Mesendoderm (in vitro differentiated cells): ENCODE results near the gene IGBP1.
A peak's percentile ranks its signal among the peaks of the same experiment; 100 is the strongest.

Source experiments
- DNase-seq: peaks from one replicate; pipeline ENCODE4 v3.0.0; 2013
- H2AK5ac ChIP-seq: 2 replicates; pipeline ENCODE4 v1.6.1; 2013; ENCODE audit warnings: low read length, inconsistent platforms
- H2BK120ac ChIP-seq: 2 replicates; pipeline ENCODE4 v1.6.1; 2013; ENCODE audit warnings: low read depth, mild to moderate bottlenecking, low read length, moderate library complexity, mixed read lengths
- H2BK15ac ChIP-seq: replicated peaks from 2 replicates; pipeline ENCODE4 v1.6.1; 2013; ENCODE audit warnings: low read depth, mild to moderate bottlenecking, moderate library complexity
- H2BK5ac ChIP-seq: 2 replicates; pipeline ENCODE4 v1.6.1; 2013; ENCODE audit warnings: low read length, inconsistent platforms
- H3K18ac ChIP-seq: 2 replicates; pipeline ENCODE4 v1.6.1; 2013; ENCODE audit warnings: mild to moderate bottlenecking, low read length, mixed read lengths
- H3K23ac ChIP-seq: one replicate; pipeline ENCODE4 v1.6.1; 2013; ENCODE audit warnings: low read length
- H3K27ac ChIP-seq: 2 replicates; pipeline ENCODE4 v1.5.1; 2013; ENCODE audit warnings: low read depth, mild to moderate bottlenecking, inconsistent platforms, low read length, moderate library complexity
- H3K27me3 ChIP-seq: 2 replicates; pipeline ENCODE4 v1.6.1; 2013; ENCODE audit warnings: low read length, control low read depth, mild to moderate bottlenecking, inconsistent platforms; ENCODE audit not compliant: insufficient read depth, poor library complexity
- H3K36me3 ChIP-seq: 2 replicates; pipeline ENCODE4 v1.6.1; 2013; ENCODE audit warnings: low read length, inconsistent platforms; ENCODE audit not compliant: control insufficient read depth, insufficient read depth
- H3K4ac ChIP-seq: one replicate; pipeline ENCODE4 v1.6.1; 2013; ENCODE audit warnings: low read depth, mild to moderate bottlenecking, low read length, moderate library complexity
- H3K4me1 ChIP-seq: 2 replicates; pipeline ENCODE4 v1.6.1; 2013; ENCODE audit warnings: low read depth, low read length, inconsistent platforms; ENCODE audit not compliant: control insufficient read depth
- H3K4me2 ChIP-seq: 2 replicates; pipeline ENCODE4 v1.6.1; 2013; ENCODE audit warnings: low read length
- H3K4me3 ChIP-seq: 2 replicates; pipeline ENCODE4 v1.5.1; 2013; ENCODE audit warnings: mild to moderate bottlenecking, low read length
- H3K56ac ChIP-seq: one replicate; pipeline ENCODE4 v1.6.1; 2013; ENCODE audit warnings: low read length
- H3K79me1 ChIP-seq: 2 replicates; pipeline ENCODE4 v1.6.1; 2013; ENCODE audit warnings: low read length, inconsistent platforms
- H3K79me2 ChIP-seq: 2 replicates; pipeline ENCODE4 v1.6.1; 2013; ENCODE audit warnings: mild to moderate bottlenecking, low read length; ENCODE audit not compliant: control insufficient read depth, insufficient read depth
- H3K9ac ChIP-seq: 2 replicates; pipeline ENCODE4 v1.6.1; 2013; ENCODE audit warnings: low read length, inconsistent platforms
- H4K5ac ChIP-seq: one replicate; pipeline ENCODE4 v1.6.1; 2013; ENCODE audit warnings: low read length
- H4K8ac ChIP-seq: one replicate; pipeline ENCODE4 v1.6.1; 2013; ENCODE audit warnings: low read depth, mild to moderate bottlenecking, control low read depth, low read length, moderate library complexity
- WGBS: extraction: QIAGEN DNeasy Blood & Tissue Kit; methylation state at CpG from one replicate; pipeline ENCODE4 v1.1.7; 2013; ENCODE audit warnings: low lambda C conversion rate, missing lambda C conversion rate; ENCODE audit not compliant: insufficient coverage; ENCODE audit errors: extremely low coverage; 5-methylcytosine and 5-hydroxymethylcytosine counted together

The IGBP1 gene

GRCh38 chrX:70138622-70139021, 5.4 kb downstream of the IGBP1 start:
- Histone ChIP-seq H2BK15ac (no peak overlapping the region), H3K4me2 (no peak overlapping the region), H3K56ac (no peak overlapping the region), H3K4me3 (no peak overlapping the region), H3K27ac (no peak overlapping the region), H3K9ac (no peak overlapping the region), H3K4me1 (no peaks in the 10 kb centered on the region), H3K4ac (no peak overlapping the region), H3K27me3 (no peaks in the 10 kb centered on the region), H4K5ac (no peak overlapping the region), H3K79me1 (no peaks in the 10 kb centered on the region), H4K8ac (no peak overlapping the region), H2AK5ac (no peak overlapping the region), H3K23ac (no peak overlapping the region), H3K79me2 (peaks cover 14% of the 10 kb centered on the region), H3K36me3 (no peaks in the 10 kb centered on the region), H3K18ac (no peak overlapping the region), H2BK5ac (no peak overlapping the region), H2BK120ac (no peak overlapping the region)
- no peak for DNase-seq
- WGBS, result no CpG with 5 or more reads among the region's 2 CpGs

DNA sequence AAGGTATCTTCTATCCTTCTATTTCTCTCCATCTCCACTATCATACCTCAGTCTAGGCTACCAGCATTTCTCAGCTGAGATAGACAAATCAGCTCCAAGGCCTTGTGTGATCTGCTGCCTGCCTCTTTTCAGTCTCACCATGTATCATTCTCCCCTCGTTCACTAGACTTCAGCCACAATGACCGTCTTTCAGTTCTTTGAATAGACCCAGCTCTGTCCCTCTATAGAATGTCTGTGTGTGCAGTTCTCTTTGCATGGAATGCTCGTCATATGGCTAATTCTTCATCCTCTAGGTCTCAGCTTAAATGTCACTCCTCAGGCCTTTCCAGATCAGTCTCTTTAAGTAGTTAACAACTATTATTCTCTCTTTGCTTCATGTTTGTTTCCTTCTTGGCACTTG, 6.5 kb downstream of the IGBP1 start:
- Histone ChIP-seq H3K79me1 (no peaks in the 10 kb centered on the region), H3K18ac (no peak overlapping the region), H4K8ac (no peak overlapping the region), H3K4me2 (no peak overlapping the region), H2AK5ac (no peak overlapping the region), H3K36me3 (no peaks in the 10 kb centered on the region), H2BK120ac (no peak overlapping the region), H2BK5ac (no peak overlapping the region), H2BK15ac (no peak overlapping the region), H3K56ac (no peak overlapping the region), H3K4me3 (no peak overlapping the region), H3K9ac (no peak overlapping the region), H3K4me1 (no peaks in the 10 kb centered on the region), H3K79me2 (peaks cover 8% of the 10 kb centered on the region), H3K27me3 (no peaks in the 10 kb centered on the region), H3K27ac (no peak overlapping the region), H3K4ac (no peak overlapping the region), H3K23ac (no peak overlapping the region), H4K5ac (no peak overlapping the region)
- no peak for DNase-seq
- no CpG with 5 or more reads among the region's 3 CpGs for WGBS

- no peaks in the 10 kb centered on the region for H3K27me3 ChIP-seq
- no peak overlapping the region for H3K4ac ChIP-seq
- no peak overlapping the region for H3K4me3 ChIP-seq
- no peak overlapping the region for H3K23ac ChIP-seq
- H3K4me2 ChIP-seq, result no peak overlapping the region
- H2BK120ac ChIP-seq, result no peak overlapping the region
- H4K8ac ChIP-seq, result no peak overlapping the region
- H3K9ac ChIP-seq, result no peak overlapping the region
- H3K27ac ChIP-seq, result no peak overlapping the region
- H2BK15ac ChIP-seq, result no peak overlapping the region
- no peak overlapping the region for H3K56ac ChIP-seq
- no peak for DNase-seq
- no peak overlapping the region for H4K5ac ChIP-seq
- H3K4me1 ChIP-seq, result no peaks in the 10 kb centered on the region
- H3K79me1 ChIP-seq, result no peaks in the 10 kb centered on the region
- no CpG with 5 or more reads among the region's 2 CpGs for WGBS
- no peak overlapping the region for H2BK5ac ChIP-seq
- H3K18ac ChIP-seq, result no peak overlapping the region
- H3K36me3 ChIP-seq, result no peaks in the 10 kb centered on the region
- no peaks in the 10 kb centered on the region for H3K79me2 ChIP-seq
- H2AK5ac ChIP-seq, result no peak overlapping the region
Measured at GRCh38 chrX:70141373-70141772, 8.1 kb downstream of the IGBP1 start.

- WGBS, result no CpG with 5 or more reads among the region's 19 CpGs
- Histone ChIP-seq H3K23ac (no peak overlapping the region), H3K4me1 (peaks cover 3% of the 10 kb centered on the region), H3K4me3 (no peak overlapping the region), H3K4ac (no peak overlapping the region), H3K4me2 (no peak overlapping the region), H3K56ac (peak overlapping the region; percentile 17), H4K8ac (no peak overlapping the region), H3K27ac (peak overlapping the region; percentile 45), H2BK15ac (no peak overlapping the region), H2BK5ac (no peak overlapping the region), H3K27me3 (no peaks in the 10 kb centered on the region), H2BK120ac (no peak overlapping the region), H3K79me1 (no peaks in the 10 kb centered on the region), H3K18ac (no peak overlapping the region), H3K36me3 (no peaks in the 10 kb centered on the region), H3K9ac (no peak overlapping the region), H2AK5ac (no peak overlapping the region), H3K79me2 (no peaks in the 10 kb centered on the region), H4K5ac (no peak overlapping the region)
- peak; percentile 35 for DNase-seq
Measured at GRCh38 chrX:70166601-70167590, 33.6 kb downstream of the IGBP1 start.

DNA sequence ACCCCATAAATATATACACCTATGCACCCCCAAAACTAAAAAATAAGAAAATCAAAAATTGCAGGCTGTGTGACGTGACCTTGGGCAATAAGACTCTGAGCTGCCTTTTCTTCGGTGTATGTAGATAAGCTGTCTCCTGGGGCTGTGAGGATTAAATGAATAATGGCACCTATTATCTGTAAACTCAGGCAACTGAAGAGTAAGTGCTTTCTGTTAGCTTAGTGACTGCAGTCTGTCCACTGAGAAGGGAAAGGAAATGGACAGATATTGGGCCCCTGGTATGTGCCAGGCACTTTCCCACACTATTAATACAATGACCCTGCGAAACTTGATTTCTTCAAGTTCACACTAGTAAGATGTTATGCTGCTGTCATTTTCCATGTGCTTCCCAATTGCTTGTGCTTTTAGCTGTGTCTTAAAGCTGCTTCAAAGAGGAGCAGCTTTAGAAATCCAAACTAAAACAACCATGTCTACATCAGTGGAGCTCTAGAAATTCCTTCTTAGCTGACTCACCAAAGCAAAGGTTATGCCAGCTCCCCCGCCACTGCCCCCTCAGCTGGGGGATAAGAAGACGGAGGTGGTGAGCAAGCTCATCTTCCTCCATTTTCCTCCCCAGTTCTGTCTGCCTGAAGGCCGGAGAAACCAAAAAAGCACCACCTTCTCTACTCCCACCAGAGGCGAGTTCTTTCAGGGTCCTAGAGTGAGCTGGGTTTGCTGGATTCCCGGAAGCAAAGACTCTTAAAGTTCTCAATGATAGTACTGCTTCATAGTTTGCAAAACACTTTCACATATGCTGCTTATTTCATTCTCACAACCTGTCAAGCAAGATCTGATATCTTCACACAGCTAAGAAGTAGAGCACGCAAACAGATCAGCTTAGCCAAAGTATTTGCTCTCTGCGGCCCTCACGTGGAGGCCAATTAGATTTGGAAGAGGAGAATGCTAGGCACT, 35.3 kb downstream of the IGBP1 start:
- no peak overlapping the region for H2BK120ac ChIP-seq
- no peaks in the 10 kb centered on the region for H3K36me3 ChIP-seq
- no peak overlapping the region for H3K9ac ChIP-seq
- H3K4me2 ChIP-seq, result peak overlapping the region; percentile 20
- no peak overlapping the region for H4K5ac ChIP-seq
- H3K56ac ChIP-seq, result peak overlapping the region; percentile 60
- H3K4me3 ChIP-seq, result no peak overlapping the region
- no peak overlapping the region for H3K18ac ChIP-seq
- H3K27me3 ChIP-seq, result no peaks in the 10 kb centered on the region
- no peaks in the 10 kb centered on the region for H3K79me1 ChIP-seq
- H3K4me1 ChIP-seq, result peaks cover 3% of the 10 kb centered on the region
- no peak overlapping the region for H2AK5ac ChIP-seq
- H3K79me2 ChIP-seq, result no peaks in the 10 kb centered on the region
- no CpG with 5 or more reads among the region's 11 CpGs for WGBS
- H2BK15ac ChIP-seq, result no peak overlapping the region
- DNase-seq, result peak; percentile 80
- H3K27ac ChIP-seq, result peak overlapping the region; percentile 57
- no peak overlapping the region for H2BK5ac ChIP-seq
- no peak overlapping the region for H4K8ac ChIP-seq
- no peak overlapping the region for H3K23ac ChIP-seq
- H3K4ac ChIP-seq, result no peak overlapping the region
